Measurements from ENCODE around the gene METTL6.

- TF ChIP-seq CTCF (IDR thresholded peaks at IDR 0.05; ENCODE audit: low read depth, low read length, poor library complexity, severe bottlenecking) (no peak), EZH2phosphoT487 (IDR thresholded peaks at IDR 0.05; ENCODE audit: borderline replicate concordance, low read length) (no peak)
Observed at GRCh38 chr3:15470849-15471248, 43.5 kb upstream of the METTL6 start.
